ENCODE data around the gene PAH.

DNA sequence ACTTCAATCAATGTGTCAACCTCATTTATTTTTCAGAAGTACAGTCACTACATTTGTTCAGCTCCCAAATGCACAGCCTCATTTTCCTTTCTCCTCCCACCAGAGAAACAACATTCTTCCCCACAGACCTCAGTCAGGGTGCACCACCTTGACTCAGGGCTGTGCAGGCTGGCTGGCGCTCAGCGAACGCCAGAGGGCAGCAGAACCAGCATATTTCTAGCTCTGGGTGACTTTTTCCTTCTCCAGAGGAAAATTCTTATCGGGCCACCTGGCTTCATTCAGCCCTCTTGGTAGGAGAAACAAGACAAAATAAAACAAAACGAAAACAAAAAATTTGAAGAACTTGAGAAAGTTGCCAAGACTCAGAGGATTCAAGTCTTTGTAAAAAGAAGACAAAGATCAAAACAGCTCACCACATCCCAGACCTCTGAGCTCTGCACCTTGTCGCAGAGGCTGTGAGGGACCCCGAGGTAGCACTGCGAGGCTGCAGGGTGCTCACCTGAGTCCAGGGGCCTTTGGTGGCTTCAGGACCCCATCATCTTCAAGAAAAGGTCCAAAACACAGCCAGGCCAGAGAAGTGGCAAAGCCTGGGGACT lies 33.7 kb downstream of the PAH start:
- TF ChIP-seq, protein P1, sequence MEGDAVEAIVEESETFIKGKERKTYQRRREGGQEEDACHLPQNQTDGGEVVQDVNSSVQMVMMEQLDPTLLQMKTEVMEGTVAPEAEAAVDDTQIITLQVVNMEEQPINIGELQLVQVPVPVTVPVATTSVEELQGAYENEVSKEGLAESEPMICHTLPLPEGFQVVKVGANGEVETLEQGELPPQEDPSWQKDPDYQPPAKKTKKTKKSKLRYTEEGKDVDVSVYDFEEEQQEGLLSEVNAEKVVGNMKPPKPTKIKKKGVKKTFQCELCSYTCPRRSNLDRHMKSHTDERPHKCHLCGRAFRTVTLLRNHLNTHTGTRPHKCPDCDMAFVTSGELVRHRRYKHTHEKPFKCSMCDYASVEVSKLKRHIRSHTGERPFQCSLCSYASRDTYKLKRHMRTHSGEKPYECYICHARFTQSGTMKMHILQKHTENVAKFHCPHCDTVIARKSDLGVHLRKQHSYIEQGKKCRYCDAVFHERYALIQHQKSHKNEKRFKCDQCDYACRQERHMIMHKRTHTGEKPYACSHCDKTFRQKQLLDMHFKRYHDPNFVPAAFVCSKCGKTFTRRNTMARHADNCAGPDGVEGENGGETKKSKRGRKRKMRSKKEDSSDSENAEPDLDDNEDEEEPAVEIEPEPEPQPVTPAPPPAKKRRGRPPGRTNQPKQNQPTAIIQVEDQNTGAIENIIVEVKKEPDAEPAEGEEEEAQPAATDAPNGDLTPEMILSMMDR (tag by site-specific recombination; IDR thresholded peaks at IDR 0.05), result peak; percentile 46; the same call in 1 of the 2 replicates
- no peak for TF ChIP-seq ZBTB20 (tag by site-specific recombination; IDR thresholded peaks at IDR 0.05)
- no peak for TF ChIP-seq ZNF157 (tag by site-specific recombination; IDR thresholded peaks at IDR 0.05)
- TF ChIP-seq YY1 (tag by site-specific recombination; IDR thresholded peaks at IDR 0.05), result no peak
- TF ChIP-seq, protein P2, sequence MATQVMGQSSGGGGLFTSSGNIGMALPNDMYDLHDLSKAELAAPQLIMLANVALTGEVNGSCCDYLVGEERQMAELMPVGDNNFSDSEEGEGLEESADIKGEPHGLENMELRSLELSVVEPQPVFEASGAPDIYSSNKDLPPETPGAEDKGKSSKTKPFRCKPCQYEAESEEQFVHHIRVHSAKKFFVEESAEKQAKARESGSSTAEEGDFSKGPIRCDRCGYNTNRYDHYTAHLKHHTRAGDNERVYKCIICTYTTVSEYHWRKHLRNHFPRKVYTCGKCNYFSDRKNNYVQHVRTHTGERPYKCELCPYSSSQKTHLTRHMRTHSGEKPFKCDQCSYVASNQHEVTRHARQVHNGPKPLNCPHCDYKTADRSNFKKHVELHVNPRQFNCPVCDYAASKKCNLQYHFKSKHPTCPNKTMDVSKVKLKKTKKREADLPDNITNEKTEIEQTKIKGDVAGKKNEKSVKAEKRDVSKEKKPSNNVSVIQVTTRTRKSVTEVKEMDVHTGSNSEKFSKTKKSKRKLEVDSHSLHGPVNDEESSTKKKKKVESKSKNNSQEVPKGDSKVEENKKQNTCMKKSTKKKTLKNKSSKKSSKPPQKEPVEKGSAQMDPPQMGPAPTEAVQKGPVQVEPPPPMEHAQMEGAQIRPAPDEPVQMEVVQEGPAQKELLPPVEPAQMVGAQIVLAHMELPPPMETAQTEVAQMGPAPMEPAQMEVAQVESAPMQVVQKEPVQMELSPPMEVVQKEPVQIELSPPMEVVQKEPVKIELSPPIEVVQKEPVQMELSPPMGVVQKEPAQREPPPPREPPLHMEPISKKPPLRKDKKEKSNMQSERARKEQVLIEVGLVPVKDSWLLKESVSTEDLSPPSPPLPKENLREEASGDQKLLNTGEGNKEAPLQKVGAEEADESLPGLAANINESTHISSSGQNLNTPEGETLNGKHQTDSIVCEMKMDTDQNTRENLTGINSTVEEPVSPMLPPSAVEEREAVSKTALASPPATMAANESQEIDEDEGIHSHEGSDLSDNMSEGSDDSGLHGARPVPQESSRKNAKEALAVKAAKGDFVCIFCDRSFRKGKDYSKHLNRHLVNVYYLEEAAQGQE (tag by site-specific recombination; IDR thresholded peaks at IDR 0.05), result no peak
- TF ChIP-seq, protein P3, sequence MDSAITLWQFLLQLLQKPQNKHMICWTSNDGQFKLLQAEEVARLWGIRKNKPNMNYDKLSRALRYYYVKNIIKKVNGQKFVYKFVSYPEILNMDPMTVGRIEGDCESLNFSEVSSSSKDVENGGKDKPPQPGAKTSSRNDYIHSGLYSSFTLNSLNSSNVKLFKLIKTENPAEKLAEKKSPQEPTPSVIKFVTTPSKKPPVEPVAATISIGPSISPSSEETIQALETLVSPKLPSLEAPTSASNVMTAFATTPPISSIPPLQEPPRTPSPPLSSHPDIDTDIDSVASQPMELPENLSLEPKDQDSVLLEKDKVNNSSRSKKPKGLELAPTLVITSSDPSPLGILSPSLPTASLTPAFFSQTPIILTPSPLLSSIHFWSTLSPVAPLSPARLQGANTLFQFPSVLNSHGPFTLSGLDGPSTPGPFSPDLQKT (IDR thresholded peaks at IDR 0.05; ENCODE audit: borderline replicate concordance, low read depth, low read length), result no peak
- TF ChIP-seq SCRT2 (tag by site-specific recombination; IDR thresholded peaks at IDR 0.05), result no peak
- TF ChIP-seq MEIS1 (CRISPR knock-in tag; IDR thresholded peaks at IDR 0.05; ENCODE audit: borderline replicate concordance), result no peak
- TF ChIP-seq, protein P4, sequence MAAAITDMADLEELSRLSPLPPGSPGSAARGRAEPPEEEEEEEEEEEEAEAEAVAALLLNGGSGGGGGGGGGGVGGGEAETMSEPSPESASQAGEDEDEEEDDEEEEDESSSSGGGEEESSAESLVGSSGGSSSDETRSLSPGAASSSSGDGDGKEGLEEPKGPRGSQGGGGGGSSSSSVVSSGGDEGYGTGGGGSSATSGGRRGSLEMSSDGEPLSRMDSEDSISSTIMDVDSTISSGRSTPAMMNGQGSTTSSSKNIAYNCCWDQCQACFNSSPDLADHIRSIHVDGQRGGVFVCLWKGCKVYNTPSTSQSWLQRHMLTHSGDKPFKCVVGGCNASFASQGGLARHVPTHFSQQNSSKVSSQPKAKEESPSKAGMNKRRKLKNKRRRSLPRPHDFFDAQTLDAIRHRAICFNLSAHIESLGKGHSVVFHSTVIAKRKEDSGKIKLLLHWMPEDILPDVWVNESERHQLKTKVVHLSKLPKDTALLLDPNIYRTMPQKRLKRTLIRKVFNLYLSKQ (tag by site-specific recombination; IDR thresholded peaks at IDR 0.05; ENCODE audit: borderline replicate concordance), result no peak
- TF ChIP-seq HOXC10 (CRISPR knock-in tag; IDR thresholded peaks at IDR 0.05), result no peak
- no peak for TF ChIP-seq ZNF214 (tag by site-specific recombination; IDR thresholded peaks at IDR 0.05; ENCODE audit: borderline replicate concordance)
